ENCODE data around the gene KCNIP2. TPM values are rescaled to one million over a fixed set of nuclear protein-coding genes. Genes with fewer than 3 reads are reported as not detected.

Gene KCNIP2
- total RNA-seq, 1 experiment from 2014 or later = 3.0 TPM

GRCh38 chr10:101856626-101857025, 13.0 kb upstream of the KCNIP2 start:
- Histone ChIP-seq H4K8ac (replicated peaks; ENCODE audit: insufficient read length, low read depth, low read length) (no peak overlapping the region), H3K23me2 (ENCODE audit: insufficient read length, low read depth, low read length, poor library complexity, severe bottlenecking) (no peaks in the 10 kb centered on the region), H4K91ac (ENCODE audit: insufficient read length, low read depth, low read length) (no peak overlapping the region), H3K4me1 (ENCODE audit: insufficient read depth, low read length) (no peaks in the 10 kb centered on the region), H4K20me1 (ENCODE audit: control insufficient read depth, insufficient read depth, insufficient read length) (no peaks in the 10 kb centered on the region), H3K18ac (ENCODE audit: insufficient read length, low read depth, low read length) (no peak overlapping the region), H3T11ph (ENCODE audit: low read length) (no peak overlapping the region), H3K79me2 (ENCODE audit: insufficient read depth, low read length) (no peaks in the 10 kb centered on the region), H3K27ac (ENCODE audit: insufficient read length, low read depth, low read length) (no peak overlapping the region), H3K4ac (ENCODE audit: low read depth, low read length) (no peak overlapping the region), H3K9me3 (ENCODE audit: control insufficient read depth, low read depth, low read length) (no peaks in the 10 kb centered on the region), H3K4me2 (ENCODE audit: insufficient read depth, insufficient read length, low read length) (no peak overlapping the region), H3K14ac (ENCODE audit: insufficient read depth, low read length) (no peak overlapping the region), H2BK12ac (ENCODE audit: insufficient read length, low read depth, low read length) (no peak overlapping the region), H3K79me1 (ENCODE audit: insufficient read depth, low read depth, low read length, poor library complexity, severe bottlenecking) (no peaks in the 10 kb centered on the region), H3K56ac (ENCODE audit: insufficient read length, low read depth, low read length) (no peak overlapping the region), H3K27me3 (ENCODE audit: insufficient read depth, low read length) (no peaks in the 10 kb centered on the region), H2AK5ac (ENCODE audit: insufficient read length, low read length) (no peak overlapping the region), H2BK20ac (ENCODE audit: low read depth, low read length, poor library complexity, severe bottlenecking) (no peak overlapping the region), H3K9ac (ENCODE audit: extremely low read depth, insufficient read length, low read length) (no peak overlapping the region), H2BK15ac (ENCODE audit: low read depth, low read length) (no peak overlapping the region), H2AFZ (ENCODE audit: low read length) (no peak overlapping the region), H2BK5ac (ENCODE audit: insufficient read length, low read length) (no peak overlapping the region), H2BK120ac (ENCODE audit: low read depth, low read length, poor library complexity, severe bottlenecking) (no peak overlapping the region), H3K23ac (ENCODE audit: insufficient read length, low read depth, low read length) (no peak overlapping the region), H4K5ac (ENCODE audit: insufficient read length, low read depth, low read length) (no peak overlapping the region)
- no peak for TF ChIP-seq CTCF (conservative IDR thresholded peaks at IDR 0.05)
- Mint-ChIP-seq H3K4me1 (no peaks in the 10 kb centered on the region), H3K36me3 (ENCODE audit: insufficient read depth in 1 of 3, low read depth in 3 of 3) (peaks cover 8 to 12% (median 10%) of the 10 kb centered on the region in 3 experiments), H3K9me3 (peaks cover 13 to 14% of the 10 kb centered on the region in 2 experiments), H3K27ac (no peak overlapping the region), H3K27me3 (ENCODE audit: low read depth) (no peaks in the 10 kb centered on the region), H3K4me3 (no peak overlapping the region)
- no peak for DNase-seq

Measured in H9 (cell line).